ENCODE results near the gene COMMD3. TPM values are rescaled to one million over a fixed set of nuclear protein-coding genes. Genes with fewer than 3 reads are reported as not detected.
A peak's percentile ranks its signal among the peaks of the same experiment; 100 is the strongest.

Gene COMMD3
- total and polyA plus RNA-seq, 2 of the 8 experiments (the other 6 are each of a cell fraction or from before 2014, with no cell fraction given): 2.3 to 2.7 TPM

- no peak for TF ChIP-seq RAD21 (IDR thresholded peaks at IDR 0.05 in 1 of 2, conservative IDR thresholded peaks at IDR 0.05 in 1 of 2; ENCODE audit: low read depth in 2 of 2, low read length in 2 of 2)
- no peak for TF ChIP-seq BCL11A (IDR thresholded peaks at IDR 0.05; ENCODE audit: low read depth in 2 of 2, low read length in 2 of 2)
- no peak for TF ChIP-seq CHD2 (IDR thresholded peaks at IDR 0.05; ENCODE audit: low read length)
- no peak for TF ChIP-seq TEAD4 (IDR thresholded peaks at IDR 0.05; ENCODE audit: low read depth, low read length)
- TF ChIP-seq RXRA (IDR thresholded peaks at IDR 0.05; ENCODE audit: insufficient read depth, low read depth, low read length): no peak
- no peak for TF ChIP-seq CEBPB (IDR thresholded peaks at IDR 0.05; ENCODE audit: low read depth, low read length)
- TF ChIP-seq NANOG (IDR thresholded peaks at IDR 0.05; ENCODE audit: insufficient read depth, low read depth, low read length, poor library complexity, severe bottlenecking): no peak
- TF ChIP-seq YY1 (IDR thresholded peaks at IDR 0.05; ENCODE audit: low read depth, low read length): peak; percentile 94
- no peak for TF ChIP-seq MAFK (IDR thresholded peaks at IDR 0.05; ENCODE audit: low read depth, low read length)
- peak; percentile 65 for TF ChIP-seq PHF8 (conservative IDR thresholded peaks at IDR 0.05; ENCODE audit: low read depth, low read length)
- TF ChIP-seq SP4 (IDR thresholded peaks at IDR 0.05; ENCODE audit: low read length): no peak
- peak; percentile 44; the same call in 1 of the 2 replicates for TF ChIP-seq KDM1A (IDR thresholded peaks at IDR 0.05; ENCODE audit: borderline replicate concordance, low read length)
- TF ChIP-seq RNF2 (IDR thresholded peaks at IDR 0.05; ENCODE audit: borderline replicate concordance, low read depth, low read length, missing control alignments, poor library complexity, severe bottlenecking): no peak
- no peak for TF ChIP-seq ATF2 (IDR thresholded peaks at IDR 0.05; ENCODE audit: low read length)
- TF ChIP-seq POLR2AphosphoS5 (IDR thresholded peaks at IDR 0.05; ENCODE audit: low read depth, low read length): no peak
- TF ChIP-seq GTF2F1 (IDR thresholded peaks at IDR 0.05; ENCODE audit: borderline replicate concordance, low read depth, low read length): no peak
- TF ChIP-seq CTBP2 (IDR thresholded peaks at IDR 0.05; ENCODE audit: borderline replicate concordance, insufficient read depth, insufficient read length, low read length): no peak
- no peak for TF ChIP-seq SP2 (IDR thresholded peaks at IDR 0.05; ENCODE audit: low read length)
- no peak; a peak in 1 of 3 replicates for TF ChIP-seq POLR2A (IDR thresholded peaks at IDR 0.05; ENCODE audit: control extremely low read depth in 1 of 2, low read depth in 2 of 2, low read length in 2 of 2)
- TF ChIP-seq ATF3 (IDR thresholded peaks at IDR 0.05; ENCODE audit: insufficient read depth, low read depth, low read length): no peak
- no peak; the same call in 1 of the 2 replicates for TF ChIP-seq SUZ12 (IDR thresholded peaks at IDR 0.05; ENCODE audit: low read length)
Measured at GRCh38 chr10:22321156-22321923, 5.2 kb downstream of the COMMD3 start (continued).

All from H1 (cell line).